GM18508 (cell line): ENCODE measurements around the gene DAPK1.

ENCODE experiments used
- ATAC-seq: cut with Tn5 transposase; IDR thresholded peaks from one replicate; pipeline ENCODE4 v1.9.1; 2021; ENCODE audit warnings: moderate number of reproducible peaks; ENCODE audit not compliant: insufficient read depth, unreplicated experiment

DAPK1 gene

DNA sequence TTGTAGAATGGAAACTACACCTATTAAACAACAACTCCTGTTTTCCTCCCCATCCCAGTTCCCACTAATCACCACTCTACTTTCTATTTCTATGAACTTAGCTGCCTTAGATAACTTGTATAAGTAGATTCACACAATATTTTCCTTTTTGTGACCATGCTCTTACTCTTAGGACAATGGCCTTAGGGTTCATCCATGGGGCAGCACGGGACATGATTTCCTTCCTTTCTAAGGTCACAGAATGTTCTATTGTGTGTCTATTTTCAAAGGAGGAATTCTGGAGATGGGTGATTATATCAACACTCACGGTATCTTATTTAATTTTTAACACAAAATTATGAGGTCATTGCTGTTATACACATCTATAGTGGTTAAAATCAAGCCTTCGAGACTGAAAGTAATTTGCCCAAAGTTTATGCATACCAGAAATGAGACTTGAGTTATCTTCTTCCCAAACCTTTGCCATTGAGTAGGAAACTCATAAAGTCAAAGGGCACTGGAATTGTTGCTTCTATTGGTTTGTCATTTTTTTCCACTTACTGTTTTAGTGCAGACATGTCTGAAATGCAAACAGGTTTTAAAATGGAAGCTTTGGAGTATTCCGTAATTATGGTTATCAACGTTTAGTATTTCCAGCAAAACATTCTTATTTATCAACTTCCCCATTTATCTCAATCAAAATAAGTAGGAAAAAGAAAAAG, 251.8 kb downstream of the DAPK1 start:
- ATAC-seq: no peak

DNA sequence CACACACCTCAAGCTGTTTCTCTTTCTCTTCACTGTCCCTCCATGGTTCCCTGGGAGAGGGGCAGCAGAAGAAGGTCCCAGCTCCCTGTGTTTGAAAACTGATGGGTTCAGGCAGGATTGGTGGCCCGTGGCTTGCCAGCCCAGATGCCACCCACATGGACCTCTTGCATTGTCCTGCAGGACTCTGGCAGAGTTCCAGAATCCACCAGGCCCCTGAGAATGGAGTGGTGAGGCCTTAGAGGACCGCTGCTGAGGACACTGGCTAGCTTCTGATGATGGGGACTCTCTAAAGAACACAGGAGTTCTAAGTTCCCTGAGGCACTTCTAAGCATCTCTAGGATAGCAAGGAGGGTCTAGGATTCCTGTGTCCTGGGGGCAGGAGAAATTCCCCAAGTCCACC, 253.1 kb downstream of the DAPK1 start:
- no peak for ATAC-seq

- ATAC-seq: no peak
Observed at GRCh38 chr9:87751423-87751822, 253.8 kb downstream of the DAPK1 start.

DNA sequence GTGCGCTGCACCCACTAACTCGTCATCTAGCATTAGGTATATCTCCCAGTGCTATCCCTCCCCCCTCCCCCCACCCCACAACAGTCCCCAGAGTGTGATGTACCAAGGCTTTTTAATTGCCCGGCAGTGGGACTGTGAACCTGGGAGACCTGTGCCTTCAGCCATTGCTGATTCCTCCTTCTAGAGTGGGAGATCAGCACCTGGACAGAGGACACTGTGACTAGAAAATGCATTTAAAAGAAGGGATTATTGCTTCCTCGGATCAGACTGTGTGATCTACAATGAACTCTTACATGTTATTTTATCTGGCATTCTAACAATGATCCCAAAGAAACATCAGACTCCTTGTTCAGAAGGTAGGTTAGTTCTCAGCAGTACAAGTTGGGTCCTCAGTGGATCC, 254.2 kb downstream of the DAPK1 start:
- ATAC-seq: no peak

- ATAC-seq: no peak
Observed at GRCh38 chr9:87753313-87753712, 255.6 kb downstream of the DAPK1 start.
